ENCODE measurements around the gene CYP4A22. TPM values are rescaled to one million over a fixed set of nuclear protein-coding genes. Genes with fewer than 3 reads are reported as not detected.
"Not testable (repeated sequence)": the region's sequence is repeated elsewhere in the genome, so short reads cannot be mapped to it uniquely, and the experiment has no call there.

Gene CYP4A22
- not detected for total RNA-seq

DNA sequence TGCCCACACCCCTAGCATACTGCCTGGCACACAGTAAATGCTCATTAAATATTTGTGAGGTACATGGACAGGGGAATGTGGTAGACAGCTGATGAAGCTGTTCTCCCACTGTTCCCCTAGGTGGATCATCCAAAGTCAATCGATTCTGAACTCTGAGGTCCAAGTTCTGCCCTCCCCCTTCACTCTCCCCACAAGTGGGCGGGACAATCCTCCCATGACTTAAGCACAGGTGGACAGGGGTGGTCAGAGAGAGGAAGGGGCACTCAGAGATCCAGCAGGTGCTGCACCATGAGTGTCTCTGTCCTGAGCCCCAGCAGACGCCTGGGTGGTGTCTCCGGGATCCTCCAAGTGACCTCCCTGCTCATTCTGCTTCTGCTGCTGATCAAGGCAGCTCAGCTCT is at the start of gene CYP4A22:
Gene CYP4A22, plus strand, starts transcription at position 244 of the 400 bp plus-strand sequence. Its CDS starts 45 bp downstream, at position 289.
- ChIA-PET POLR2A (no interaction called here), CTCF (no interaction called here)

DNA sequence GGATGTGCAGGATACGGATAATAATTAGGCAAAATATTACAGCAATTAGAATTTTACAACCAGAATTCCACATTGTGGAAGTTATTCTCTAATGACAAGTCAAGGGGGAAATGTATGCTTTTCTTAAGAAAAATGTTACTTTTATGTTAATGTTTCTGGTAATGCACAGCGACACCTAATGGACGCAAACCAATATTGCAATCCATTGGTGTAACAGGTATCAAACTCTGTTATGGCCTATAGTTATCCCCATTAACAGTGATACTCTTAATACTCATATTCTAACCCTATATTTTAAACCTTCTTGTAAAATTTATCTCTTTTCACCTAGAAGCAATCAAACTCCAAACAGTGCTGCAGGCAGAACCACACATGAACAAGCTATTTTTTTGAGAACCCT is 47.9 kb upstream of the CYP4A22 start:
- POLR2A ChIA-PET, CTCF ChIA-PET: not testable (repeated sequence)

DNA sequence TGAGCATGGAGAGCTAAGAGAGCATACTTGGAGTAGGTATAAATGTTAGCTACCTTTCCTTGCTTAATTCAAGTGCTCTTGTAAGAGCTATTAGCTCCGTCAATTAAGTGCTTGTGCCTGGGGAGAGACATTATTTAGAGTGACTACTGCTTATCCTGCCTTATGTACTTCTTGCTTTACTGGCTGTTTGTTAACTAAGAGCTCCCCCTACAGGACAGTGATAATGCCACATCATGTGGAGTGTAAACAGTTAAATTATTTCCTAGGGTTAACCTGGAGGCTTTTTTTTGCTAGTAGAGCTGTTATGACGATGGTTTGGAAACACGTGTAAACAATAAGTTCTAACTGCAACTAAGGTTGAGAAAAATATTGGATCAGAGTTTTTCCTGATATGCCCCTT is 45.8 kb upstream of the CYP4A22 start:
- POLR2A ChIA-PET, CTCF ChIA-PET: not testable (repeated sequence)

DNA sequence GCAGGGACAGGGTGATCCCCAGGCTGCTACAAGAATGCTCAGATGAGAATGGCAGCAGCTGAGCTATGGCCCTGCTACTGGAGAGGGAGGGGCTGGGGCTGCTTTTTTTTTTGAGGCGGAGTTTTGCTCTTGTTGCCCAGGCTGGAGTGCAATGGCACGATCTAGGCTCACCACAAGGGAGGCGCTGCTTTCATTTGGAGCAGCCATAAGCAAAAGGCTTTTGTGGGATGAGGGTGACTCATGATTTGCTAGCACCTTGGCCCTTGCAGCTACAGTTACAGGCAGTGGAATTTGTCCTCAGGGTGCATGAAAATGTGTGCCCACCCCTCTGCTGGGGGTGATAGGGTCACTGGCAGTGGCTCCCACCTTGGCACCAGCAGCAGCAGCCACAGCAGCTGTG is 32.4 kb upstream of the CYP4A22 start:
- POLR2A ChIA-PET: no interaction called here
- CTCF ChIA-PET: no interaction called here

GRCh38 chr1:47106792-47107191 is 30.4 kb upstream of the CYP4A22 start:
- POLR2A ChIA-PET: no interaction called here

DNA sequence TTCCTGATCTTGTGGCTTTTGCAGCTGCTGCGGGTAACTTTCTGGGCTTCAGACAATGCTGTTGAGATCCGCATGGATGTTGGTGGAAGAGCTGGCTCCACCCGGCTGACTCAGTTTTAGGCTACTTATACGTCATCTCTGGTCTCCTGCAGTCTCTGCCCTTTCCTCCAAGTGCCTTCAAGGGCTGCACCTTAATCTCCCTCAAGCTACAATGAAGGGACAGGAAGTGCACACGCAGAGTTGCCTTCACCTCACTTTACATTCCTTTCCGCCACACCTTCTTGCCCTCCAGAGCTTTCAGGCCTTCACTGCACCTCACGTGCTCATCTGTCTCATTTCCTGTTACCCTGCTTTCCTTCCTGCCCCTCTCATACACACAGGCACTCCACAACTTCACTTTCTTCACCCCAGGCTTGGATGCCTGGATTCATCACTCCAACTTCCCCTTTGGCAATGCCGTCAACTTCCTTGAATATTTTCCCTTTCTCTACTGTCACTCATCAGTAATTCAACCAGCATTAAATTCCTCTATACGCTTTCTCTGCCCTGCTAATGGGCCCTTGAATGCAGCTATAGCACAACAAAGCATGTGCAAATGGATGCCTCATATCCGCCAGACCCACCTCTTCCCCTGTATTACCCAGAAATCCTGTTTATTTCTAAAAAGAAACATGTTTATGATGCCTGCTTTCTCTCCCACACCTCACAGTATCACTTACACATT is 29.2 kb upstream of the CYP4A22 start:
- CTCF ChIA-PET, POLR2A ChIA-PET: not testable (repeated sequence)

More at GRCh38 chr1:47106792-47107191, 30.4 kb upstream of the CYP4A22 start:
- CTCF ChIA-PET: no interaction called here

DNA sequence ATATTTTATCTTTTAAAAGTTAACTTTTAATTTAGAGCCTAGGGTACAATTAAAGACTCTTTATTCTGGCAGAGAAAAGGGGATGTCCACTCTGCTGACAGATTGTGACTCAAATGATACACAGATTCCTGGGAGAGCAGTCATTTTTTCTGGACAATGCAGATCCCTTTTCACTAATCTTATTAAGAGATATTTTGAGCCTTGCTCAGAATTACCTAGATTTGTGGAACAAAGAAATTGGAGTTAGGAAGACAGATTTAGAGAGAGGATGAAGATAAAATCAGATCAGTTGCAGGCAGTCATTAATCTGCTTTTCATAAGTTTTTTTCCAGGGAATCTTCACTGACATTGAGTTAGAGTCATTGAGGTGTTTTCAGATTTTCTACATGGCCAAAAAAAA is 27.8 kb upstream of the CYP4A22 start:
- CTCF ChIA-PET, POLR2A ChIA-PET: not testable (repeated sequence)

DNA sequence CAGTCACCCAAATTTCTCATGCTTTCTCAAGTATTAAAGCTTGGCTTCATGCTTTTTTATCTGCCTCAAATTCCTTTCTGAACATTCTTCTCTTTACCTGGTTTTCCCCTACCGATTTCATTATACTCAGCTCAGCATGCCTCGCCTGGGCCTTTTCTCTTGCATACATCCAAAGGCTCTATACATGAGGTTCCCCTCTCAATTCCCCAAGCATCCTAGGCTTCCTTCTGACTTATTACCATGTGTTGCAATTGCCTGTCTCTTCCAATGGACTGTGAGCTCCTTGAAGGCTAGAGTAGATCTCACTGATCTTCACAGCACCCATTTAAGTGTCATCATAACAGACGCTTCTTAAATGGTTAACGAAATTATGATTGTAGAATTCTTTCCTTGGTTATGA is 24.1 kb upstream of the CYP4A22 start:
- ChIA-PET POLR2A (no interaction called here), CTCF (no interaction called here)

GRCh38 chr1:47121039-47121438 is 16.2 kb upstream of the CYP4A22 start:
- POLR2A ChIA-PET, CTCF ChIA-PET: not testable (repeated sequence)

- CTCF ChIA-PET, POLR2A ChIA-PET: not testable (repeated sequence)
Observed at GRCh38 chr1:47124834-47125233, 12.4 kb upstream of the CYP4A22 start.

DNA sequence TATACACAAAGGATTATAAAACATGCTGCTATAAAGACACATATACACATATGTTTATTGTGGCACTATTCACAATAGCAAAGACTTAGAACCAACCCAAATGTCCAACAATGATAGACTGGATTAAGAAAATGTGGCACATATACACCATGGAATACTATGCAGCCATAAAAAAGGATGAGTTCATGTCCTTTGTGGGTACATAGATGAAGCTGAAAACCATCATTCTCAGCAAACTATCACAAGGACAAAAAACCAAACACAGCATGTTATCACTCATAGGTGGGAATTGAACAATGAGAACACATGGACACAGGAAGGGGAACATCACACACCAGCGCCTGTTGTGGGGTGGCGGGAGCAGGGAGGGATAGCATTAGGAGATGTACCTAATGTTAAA is 10.2 kb upstream of the CYP4A22 start:
- POLR2A ChIA-PET, CTCF ChIA-PET: not testable (repeated sequence)

DNA sequence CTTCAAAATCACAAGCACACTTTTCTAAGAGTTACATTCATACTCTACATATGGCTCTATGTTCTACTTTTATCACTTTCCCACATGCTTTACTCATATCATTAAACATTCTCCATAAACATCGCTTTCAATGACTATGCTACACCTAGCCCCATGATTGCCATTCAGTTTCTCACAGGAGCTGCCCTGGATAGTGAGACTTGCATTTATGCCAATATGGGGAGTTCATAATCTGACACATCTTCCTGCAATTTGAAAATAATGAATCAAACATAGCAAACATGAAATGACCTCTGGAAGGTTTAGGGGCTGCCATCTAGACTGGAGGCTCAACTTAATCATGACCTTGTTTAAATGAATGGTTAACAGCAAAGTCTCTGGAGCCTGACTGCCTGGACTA is 9.0 kb upstream of the CYP4A22 start:
- POLR2A ChIA-PET: no interaction called here
- CTCF ChIA-PET: no interaction called here

- CTCF ChIA-PET, POLR2A ChIA-PET: not testable (repeated sequence)
Observed at GRCh38 chr1:47128854-47129253, 8.4 kb upstream of the CYP4A22 start.

DNA sequence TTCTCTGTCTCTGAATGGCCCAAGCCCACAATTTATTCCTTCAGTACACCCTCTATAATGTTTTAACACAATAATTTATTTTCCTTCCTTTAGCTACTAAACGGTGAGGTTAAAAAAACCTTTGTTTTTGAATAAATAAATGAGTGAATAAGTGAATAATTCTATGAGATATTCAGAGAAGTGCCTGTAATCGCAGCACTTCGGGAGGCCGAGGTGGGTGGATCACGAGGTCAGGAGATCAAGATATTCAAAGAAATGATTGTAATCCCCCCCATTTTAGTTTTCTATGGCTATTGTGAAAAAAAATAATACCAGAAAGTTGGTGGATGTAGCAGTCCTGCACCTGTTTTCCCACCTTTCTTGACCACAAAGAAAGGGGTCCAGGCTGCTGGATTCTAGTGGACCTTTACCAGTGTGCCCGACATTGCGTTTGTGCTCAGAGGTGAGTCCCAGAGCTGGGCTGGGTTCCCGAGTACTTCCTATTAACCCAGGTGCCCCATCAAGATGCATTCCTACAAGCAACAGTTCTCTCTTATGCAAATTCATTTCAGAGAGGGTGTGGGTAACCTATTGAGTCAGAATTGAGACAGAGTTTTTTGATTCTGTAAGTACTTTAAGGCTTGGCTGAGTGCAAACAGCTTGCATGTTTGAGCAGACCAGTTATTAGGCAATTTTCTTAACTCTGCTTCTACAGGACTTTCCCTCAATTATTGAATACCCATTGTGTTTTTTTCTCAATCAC is 7.6 kb upstream of the CYP4A22 start:
- CTCF ChIA-PET, POLR2A ChIA-PET: not testable (repeated sequence)

- POLR2A ChIA-PET, CTCF ChIA-PET: not testable (repeated sequence)
Observed at GRCh38 chr1:47132665-47133064, 4.6 kb upstream of the CYP4A22 start.

- ChIA-PET POLR2A (no interaction called here), CTCF (no interaction called here)
Observed at GRCh38 chr1:47137925-47138615, 829 bp downstream of the CYP4A22 start.

DNA sequence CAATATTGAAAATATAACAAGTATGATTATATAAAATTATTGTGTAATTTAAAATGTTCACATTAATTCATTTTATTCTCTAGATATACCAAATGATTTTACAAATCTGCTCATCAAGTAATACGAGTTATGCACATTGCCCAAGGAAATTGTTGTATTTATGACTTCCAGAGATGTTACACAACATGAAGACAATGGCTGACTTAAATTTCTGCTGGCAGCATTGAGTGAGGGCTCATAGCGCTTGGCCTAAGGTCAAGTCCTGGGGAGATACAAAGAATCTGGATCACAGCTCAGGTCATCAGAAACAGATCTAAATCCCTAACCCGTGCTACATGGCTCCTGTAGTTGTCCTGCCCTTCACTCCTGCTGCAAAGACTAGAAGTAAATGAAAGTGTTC is 3.1 kb downstream of the CYP4A22 start:
- POLR2A ChIA-PET, CTCF ChIA-PET: not testable (repeated sequence)

DNA sequence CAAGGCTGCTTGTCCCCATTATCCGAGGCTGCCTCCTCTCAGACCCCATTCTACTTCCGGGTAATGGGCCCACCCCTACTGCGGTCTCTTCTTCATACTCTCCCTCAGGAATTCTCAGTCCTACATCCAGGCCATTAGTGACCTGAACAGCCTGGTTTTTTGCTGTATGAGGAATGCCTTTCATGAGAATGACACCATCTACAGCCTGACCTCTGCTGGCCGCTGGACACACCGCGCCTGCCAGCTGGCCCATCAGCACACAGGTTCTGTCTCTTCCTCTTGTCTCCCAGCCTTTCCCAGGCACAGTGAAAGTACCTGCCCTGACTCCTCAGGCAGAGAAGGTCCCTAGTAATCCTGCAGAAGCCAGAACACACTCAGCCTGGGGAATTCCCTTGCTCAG is 6.4 kb downstream of the CYP4A22 start:
- POLR2A ChIA-PET, CTCF ChIA-PET: not testable (repeated sequence)

DNA sequence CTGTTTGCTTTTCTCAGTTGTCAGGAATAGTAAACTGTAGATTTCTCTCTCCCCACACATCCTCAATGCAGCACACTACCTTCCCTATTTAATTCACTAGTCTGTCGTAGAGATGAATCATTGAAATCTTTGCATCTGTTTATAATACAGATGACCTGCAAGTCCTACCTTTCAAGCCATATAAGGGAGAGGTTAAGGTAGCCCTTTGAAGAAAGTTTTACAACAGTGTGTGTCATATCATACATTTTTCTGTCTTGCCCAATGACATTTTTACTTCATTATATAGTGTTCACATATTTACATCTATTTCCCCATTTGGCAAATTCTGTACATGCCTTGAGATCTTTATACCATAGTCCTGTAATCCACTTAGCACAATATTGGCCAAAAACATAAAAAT is 9.3 kb downstream of the CYP4A22 start:
- POLR2A ChIA-PET, CTCF ChIA-PET: not testable (repeated sequence)

DNA sequence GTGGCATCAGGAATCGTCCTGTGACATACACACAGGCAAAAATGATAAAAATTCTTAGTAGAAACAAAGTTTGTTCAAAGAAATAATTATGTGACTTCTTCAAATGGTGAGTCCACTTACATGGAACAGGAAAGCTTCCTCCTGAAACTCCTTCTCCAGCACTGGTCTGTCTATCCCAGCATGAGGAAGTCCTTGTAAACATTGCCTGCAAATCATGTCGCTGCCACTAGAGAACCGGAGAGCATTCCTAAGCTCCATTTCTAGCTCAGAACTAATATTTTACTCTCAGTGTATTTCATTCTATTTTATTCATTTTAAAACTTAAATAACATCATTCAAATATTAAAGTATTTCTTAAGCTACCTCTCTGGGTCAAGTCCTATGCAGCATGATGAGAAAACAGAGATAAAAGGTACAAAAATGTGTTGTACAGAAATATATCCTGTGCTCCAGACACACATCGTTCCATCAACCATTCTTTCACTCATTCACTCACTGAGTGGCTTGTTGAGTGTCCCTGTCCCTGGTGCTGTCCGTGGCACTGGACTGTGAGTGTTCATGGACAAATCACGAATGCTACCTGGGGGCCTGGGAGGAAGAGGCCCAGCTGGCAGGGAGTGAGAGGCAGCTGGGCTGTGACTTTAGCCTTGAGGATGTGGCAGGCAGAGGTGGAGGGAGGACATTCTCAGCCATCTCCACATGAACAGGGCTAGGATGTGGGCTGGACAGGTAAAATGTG is 10.0 kb downstream of the CYP4A22 start:
- ChIA-PET CTCF (no interaction called here), POLR2A (no interaction called here)

GRCh38 chr1:47149162-47149561 is 11.9 kb downstream of the CYP4A22 start:
- POLR2A ChIA-PET, CTCF ChIA-PET: not testable (repeated sequence)

Data from activated CD8-positive, alpha-beta memory T cell treated with anti-CD3 and anti-CD28 coated beads for 36 hours (primary cell).